ENCODE results near the gene TTYH1. TPM values are rescaled to one million over a fixed set of nuclear protein-coding genes. Genes with fewer than 3 reads are reported as not detected.

TTYH1 gene
- total RNA-seq, 2 donors from 2014 or later: 1.0 to 2.0 TPM

DNA sequence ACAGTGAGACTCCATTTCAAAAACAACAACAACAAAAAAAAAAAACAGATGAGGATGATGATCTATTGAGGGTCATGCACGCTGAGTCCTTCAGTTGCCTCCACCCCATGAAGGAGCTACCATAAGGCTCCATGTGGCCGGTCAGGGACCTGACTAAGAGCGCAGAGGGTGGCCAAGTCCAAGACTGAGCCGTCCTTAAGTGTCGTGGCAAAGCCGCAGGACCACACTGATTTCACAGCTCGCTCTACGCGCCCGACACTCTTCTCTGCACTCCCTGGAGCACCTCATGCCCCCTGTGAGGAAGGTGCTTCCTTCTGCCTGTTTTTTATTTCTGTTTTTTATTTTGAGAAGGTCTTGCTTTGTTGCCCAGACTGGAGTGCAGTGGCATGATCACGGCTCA, 12.3 kb downstream of the TTYH1 start:
- Mint-ChIP-seq H3K27me3 (ENCODE audit: insufficient read depth) (peaks cover 90% of the 10 kb centered on the region), H3K36me3 (ENCODE audit: low read depth) (no peaks in the 10 kb centered on the region), H3K4me1 (peaks cover 4% of the 10 kb centered on the region), H3K27ac (no peak overlapping the region), H3K9me3 (no peaks in the 10 kb centered on the region), H3K4me3 (no peak overlapping the region)
- 90 to 95% methylated on average over 6 to 11 of the region's 11 CpGs for WGBS, 2 experiments (ENCODE audit: insufficient coverage in 1 of 2, insufficient read length in 1 of 2)
- Histone ChIP-seq H3K4me1 (ENCODE audit: control insufficient read depth, insufficient read depth, low read length) (no peaks in the 10 kb centered on the region), H3K27ac (ENCODE audit: low read depth, low read length) (no peak overlapping the region), H3K27me3 (ENCODE audit: control insufficient read depth, insufficient read depth, low read length, poor library complexity, severe bottlenecking) (peaks cover 28% of the 10 kb centered on the region), H3K36me3 (ENCODE audit: control insufficient read depth, insufficient read depth, low read length) (no peaks in the 10 kb centered on the region), H3K4me3 (ENCODE audit: low read length) (no peak overlapping the region), H3K9me3 (ENCODE audit: control insufficient read depth, low read length) (no peaks in the 10 kb centered on the region), H3K9ac (ENCODE audit: extremely low read depth, low read length, poor library complexity, severe bottlenecking) (no peak overlapping the region)
- DNase-seq: no peak
- TF ChIP-seq, protein P1, sequence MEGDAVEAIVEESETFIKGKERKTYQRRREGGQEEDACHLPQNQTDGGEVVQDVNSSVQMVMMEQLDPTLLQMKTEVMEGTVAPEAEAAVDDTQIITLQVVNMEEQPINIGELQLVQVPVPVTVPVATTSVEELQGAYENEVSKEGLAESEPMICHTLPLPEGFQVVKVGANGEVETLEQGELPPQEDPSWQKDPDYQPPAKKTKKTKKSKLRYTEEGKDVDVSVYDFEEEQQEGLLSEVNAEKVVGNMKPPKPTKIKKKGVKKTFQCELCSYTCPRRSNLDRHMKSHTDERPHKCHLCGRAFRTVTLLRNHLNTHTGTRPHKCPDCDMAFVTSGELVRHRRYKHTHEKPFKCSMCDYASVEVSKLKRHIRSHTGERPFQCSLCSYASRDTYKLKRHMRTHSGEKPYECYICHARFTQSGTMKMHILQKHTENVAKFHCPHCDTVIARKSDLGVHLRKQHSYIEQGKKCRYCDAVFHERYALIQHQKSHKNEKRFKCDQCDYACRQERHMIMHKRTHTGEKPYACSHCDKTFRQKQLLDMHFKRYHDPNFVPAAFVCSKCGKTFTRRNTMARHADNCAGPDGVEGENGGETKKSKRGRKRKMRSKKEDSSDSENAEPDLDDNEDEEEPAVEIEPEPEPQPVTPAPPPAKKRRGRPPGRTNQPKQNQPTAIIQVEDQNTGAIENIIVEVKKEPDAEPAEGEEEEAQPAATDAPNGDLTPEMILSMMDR (conservative IDR thresholded peaks at IDR 0.05): no peak

DNA sequence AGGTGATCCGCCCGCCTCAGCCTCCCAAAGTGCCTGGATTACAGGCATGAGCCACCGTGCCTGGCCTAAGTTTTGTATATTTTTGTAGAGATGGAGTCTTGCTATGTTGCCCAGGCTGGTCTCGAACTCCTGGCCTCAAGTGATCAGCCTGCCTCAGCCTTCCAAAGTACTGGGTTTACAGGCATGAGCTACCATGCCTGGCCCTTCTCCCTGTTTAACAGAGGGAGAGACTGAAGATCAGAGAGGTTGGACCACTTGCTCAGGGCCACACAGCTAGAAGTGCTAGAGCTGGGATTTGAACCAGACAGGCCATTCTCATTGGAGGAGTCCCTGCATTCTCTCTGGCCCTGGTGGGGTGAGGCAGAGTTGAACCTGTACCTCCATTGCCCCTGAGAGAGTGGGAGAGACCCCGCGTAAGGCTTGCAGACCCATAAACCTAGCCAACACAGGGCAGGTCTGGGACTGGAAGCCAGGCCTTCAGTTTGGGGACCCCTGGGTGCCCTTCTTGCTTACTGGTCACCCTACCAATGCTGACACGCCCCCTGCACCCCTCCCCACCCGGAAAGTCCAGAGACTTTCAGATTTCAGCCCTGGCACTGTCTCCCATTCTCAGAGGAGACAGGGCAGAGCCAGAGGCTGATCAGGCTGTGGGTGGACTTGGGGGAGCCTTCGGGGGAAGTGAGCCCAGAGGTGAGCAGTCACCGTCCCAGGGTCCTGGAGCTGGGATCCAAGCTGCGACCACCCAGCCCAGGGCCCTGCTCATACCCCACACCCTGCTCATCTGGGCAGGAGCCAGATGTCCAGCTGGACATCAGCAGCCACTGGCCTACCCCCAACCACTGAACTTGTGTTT, 13.3 kb downstream of the TTYH1 start:
- no peaks in the 10 kb centered on the region for H3K4me1 ChIP-seq (ENCODE audit: control insufficient read depth, insufficient read depth, low read length)
- no peaks in the 10 kb centered on the region for H3K36me3 ChIP-seq (ENCODE audit: control insufficient read depth, insufficient read depth, low read length)
- H3K27me3 Mint-ChIP-seq (ENCODE audit: insufficient read depth): peaks cover 84% of the 10 kb centered on the region
- no peaks in the 10 kb centered on the region for H3K9me3 Mint-ChIP-seq
- TF ChIP-seq, protein P1 (conservative IDR thresholded peaks at IDR 0.05): no peak
- H3K9ac ChIP-seq (ENCODE audit: extremely low read depth, low read length, poor library complexity, severe bottlenecking): no peak overlapping the region
- no peaks in the 10 kb centered on the region for H3K36me3 Mint-ChIP-seq (ENCODE audit: low read depth)
- DNase-seq: no peak
- H3K27ac ChIP-seq (ENCODE audit: low read depth, low read length): peak overlapping the region; percentile 24
- no peak overlapping the region for H3K4me3 Mint-ChIP-seq
- H3K4me1 Mint-ChIP-seq: peaks cover 4% of the 10 kb centered on the region
- H3K27ac Mint-ChIP-seq: no peak overlapping the region
- WGBS, 2 experiments (ENCODE audit: insufficient coverage in 1 of 2, insufficient read length in 1 of 2): 90 to 94% methylated on average over 4 to 11 of the region's 11 CpGs
- peaks cover 25% of the 10 kb centered on the region for H3K27me3 ChIP-seq (ENCODE audit: control insufficient read depth, insufficient read depth, low read length, poor library complexity, severe bottlenecking)
- no peaks in the 10 kb centered on the region for H3K9me3 ChIP-seq (ENCODE audit: control insufficient read depth, low read length)
- H3K4me3 ChIP-seq (ENCODE audit: low read length): no peak overlapping the region

DNA sequence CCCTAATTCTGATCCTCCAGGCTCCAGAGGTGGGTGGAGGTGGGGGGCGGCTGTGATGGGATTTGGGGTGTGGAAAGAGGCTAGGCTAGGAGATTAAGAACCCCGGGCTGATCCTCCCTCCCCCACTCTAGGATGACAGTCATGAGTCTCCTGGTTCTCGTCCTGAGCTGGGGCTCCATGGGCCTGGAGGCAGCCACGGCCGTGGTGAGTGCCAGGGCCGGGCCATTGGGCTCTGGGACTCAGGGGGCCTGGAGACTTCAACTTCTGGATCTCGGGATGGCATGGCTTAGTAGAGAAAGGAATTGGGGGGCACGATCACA, 13.9 kb downstream of the TTYH1 start:
- WGBS, 2 experiments (ENCODE audit: insufficient coverage in 1 of 2, insufficient read length in 1 of 2): 92% methylated on average over 2 to 8 of the region's 8 CpGs
- Histone ChIP-seq H3K27me3 (ENCODE audit: control insufficient read depth, insufficient read depth, low read length, poor library complexity, severe bottlenecking) (peaks cover 21% of the 10 kb centered on the region), H3K36me3 (ENCODE audit: control insufficient read depth, insufficient read depth, low read length) (no peaks in the 10 kb centered on the region), H3K4me3 (ENCODE audit: low read length) (no peak overlapping the region), H3K4me1 (ENCODE audit: control insufficient read depth, insufficient read depth, low read length) (no peaks in the 10 kb centered on the region), H3K9ac (ENCODE audit: extremely low read depth, low read length, poor library complexity, severe bottlenecking) (no peak overlapping the region), H3K27ac (ENCODE audit: low read depth, low read length) (peak overlapping the region; percentile 24), H3K9me3 (ENCODE audit: control insufficient read depth, low read length) (no peaks in the 10 kb centered on the region)
- Mint-ChIP-seq H3K36me3 (ENCODE audit: low read depth) (no peaks in the 10 kb centered on the region), H3K9me3 (no peaks in the 10 kb centered on the region), H3K27ac (no peak overlapping the region), H3K27me3 (ENCODE audit: insufficient read depth) (peaks cover 84% of the 10 kb centered on the region), H3K4me3 (no peak overlapping the region), H3K4me1 (peaks cover 4% of the 10 kb centered on the region)
- DNase-seq: peak; percentile 43
- TF ChIP-seq, protein P1 (conservative IDR thresholded peaks at IDR 0.05): no peak
